GM12865 (cell line): ENCODE data around the gene ADAM15.

Experiments
- DNase-seq: peaks from one replicate; pipeline ENCODE4 v3.0.0; 2010; ENCODE audit warnings: low read depth
- H3K4me3 ChIP-seq: 2 replicates; pipeline ENCODE4 v1.5.1; 2011; ENCODE audit warnings: mild to moderate bottlenecking, low read depth, low read length, control low read depth
- TF ChIP-seq, protein P1 (sequence below): IDR thresholded peaks from 2 replicates; pipeline ENCODE4 v1.5.1; 2011; ENCODE audit warnings: low read length, control low read depth, low read depth, inconsistent platforms; ENCODE audit not compliant: insufficient read depth; ENCODE audit errors: missing control alignments

The ADAM15 gene, protein sequence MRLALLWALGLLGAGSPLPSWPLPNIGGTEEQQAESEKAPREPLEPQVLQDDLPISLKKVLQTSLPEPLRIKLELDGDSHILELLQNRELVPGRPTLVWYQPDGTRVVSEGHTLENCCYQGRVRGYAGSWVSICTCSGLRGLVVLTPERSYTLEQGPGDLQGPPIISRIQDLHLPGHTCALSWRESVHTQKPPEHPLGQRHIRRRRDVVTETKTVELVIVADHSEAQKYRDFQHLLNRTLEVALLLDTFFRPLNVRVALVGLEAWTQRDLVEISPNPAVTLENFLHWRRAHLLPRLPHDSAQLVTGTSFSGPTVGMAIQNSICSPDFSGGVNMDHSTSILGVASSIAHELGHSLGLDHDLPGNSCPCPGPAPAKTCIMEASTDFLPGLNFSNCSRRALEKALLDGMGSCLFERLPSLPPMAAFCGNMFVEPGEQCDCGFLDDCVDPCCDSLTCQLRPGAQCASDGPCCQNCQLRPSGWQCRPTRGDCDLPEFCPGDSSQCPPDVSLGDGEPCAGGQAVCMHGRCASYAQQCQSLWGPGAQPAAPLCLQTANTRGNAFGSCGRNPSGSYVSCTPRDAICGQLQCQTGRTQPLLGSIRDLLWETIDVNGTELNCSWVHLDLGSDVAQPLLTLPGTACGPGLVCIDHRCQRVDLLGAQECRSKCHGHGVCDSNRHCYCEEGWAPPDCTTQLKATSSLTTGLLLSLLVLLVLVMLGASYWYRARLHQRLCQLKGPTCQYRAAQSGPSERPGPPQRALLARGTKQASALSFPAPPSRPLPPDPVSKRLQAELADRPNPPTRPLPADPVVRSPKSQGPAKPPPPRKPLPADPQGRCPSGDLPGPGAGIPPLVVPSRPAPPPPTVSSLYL

DNA sequence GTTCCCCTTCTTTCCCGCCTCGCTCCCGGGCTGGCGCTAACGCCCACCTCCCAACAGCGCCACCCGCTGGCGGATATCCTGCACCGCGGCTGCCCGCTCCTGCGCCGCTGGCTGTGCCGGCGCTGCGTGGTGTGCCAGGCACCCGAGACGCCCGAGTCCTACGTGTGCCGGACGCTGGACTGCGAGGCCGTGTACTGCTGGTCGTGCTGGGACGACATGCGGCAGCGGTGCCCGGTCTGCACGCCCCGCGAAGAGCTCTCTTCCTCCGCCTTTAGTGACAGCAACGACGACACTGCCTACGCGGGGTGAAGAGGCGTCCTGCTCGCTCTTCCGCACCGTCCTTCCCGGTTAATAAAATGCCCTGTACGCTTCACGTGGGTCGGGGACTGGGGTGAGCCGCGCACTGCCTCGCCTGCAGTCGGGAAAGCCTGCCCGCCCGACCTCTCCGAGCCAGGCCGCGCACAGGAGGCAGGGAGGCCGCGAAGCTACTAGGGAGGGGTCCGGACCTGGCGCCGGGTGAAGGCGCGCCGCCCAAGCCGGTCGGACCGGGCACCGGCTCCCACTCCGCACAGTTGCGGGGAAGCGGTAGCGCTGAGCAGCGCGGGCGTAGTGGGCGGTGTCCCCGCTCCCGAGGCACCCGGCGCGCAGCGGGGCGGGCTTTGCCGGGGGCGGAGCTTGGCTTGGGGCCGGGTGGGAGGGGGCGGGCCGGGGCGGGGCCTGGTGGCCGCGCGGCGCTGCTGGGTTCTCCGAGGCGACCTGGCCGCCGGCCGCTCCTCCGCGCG is at the start of gene ADAM15:
ADAM15 (plus strand) TSS at position 757 of the 782 bp plus-strand sequence. CDS start 71 bp downstream, outside the sequence.
- peak; percentile 81 for DNase-seq
- TF ChIP-seq, protein P1, sequence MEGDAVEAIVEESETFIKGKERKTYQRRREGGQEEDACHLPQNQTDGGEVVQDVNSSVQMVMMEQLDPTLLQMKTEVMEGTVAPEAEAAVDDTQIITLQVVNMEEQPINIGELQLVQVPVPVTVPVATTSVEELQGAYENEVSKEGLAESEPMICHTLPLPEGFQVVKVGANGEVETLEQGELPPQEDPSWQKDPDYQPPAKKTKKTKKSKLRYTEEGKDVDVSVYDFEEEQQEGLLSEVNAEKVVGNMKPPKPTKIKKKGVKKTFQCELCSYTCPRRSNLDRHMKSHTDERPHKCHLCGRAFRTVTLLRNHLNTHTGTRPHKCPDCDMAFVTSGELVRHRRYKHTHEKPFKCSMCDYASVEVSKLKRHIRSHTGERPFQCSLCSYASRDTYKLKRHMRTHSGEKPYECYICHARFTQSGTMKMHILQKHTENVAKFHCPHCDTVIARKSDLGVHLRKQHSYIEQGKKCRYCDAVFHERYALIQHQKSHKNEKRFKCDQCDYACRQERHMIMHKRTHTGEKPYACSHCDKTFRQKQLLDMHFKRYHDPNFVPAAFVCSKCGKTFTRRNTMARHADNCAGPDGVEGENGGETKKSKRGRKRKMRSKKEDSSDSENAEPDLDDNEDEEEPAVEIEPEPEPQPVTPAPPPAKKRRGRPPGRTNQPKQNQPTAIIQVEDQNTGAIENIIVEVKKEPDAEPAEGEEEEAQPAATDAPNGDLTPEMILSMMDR, result peak; percentile 97
- H3K4me3 ChIP-seq, result peak within 1 kb of the TSS; percentile 78

- peak overlapping the region; percentile 84 for H3K4me3 ChIP-seq
- no peak for DNase-seq
- TF ChIP-seq, protein P1, result no peak
These were observed 49.8 kb upstream of the ADAM15 start for GRCh38 chr1:155001425-155001674.

DNA sequence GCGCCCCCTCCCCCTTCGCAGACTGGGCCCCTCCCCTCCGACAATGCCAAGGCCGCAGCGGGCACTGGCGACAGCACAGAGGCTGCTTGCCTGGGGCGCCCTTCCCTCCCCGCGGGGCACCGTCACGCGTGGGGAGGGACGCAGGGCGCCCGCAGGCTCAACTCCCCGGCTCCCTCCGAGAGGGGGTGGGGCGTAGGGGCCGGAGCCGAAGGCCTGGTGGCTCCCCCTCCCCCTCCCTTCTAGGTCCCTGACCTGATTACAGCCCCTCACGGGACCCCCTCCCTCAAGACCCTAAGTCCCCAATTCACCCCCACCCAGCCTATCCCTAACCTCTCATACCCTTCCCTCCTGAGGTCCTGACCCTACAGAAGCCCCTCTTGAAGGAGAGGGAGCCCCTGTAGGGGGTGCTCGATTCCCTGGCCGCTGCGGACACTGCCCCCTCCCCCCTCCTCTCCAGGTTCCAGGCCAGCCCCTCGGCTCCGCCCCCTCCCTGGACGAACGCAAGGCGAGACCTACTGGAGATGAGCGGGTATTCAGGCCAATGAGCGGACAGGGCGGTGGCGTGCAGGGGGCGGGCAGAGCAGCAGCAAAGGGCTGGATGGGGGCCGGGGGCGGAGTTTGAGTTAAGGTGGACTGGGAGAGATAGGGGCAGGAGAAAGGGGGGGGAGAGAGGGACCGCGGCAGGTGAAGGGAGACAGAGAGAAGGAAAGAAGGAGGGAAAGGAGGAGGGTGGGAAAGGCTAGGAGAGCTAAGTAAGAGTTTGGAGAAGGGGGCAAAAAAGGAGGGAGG is 49.2 kb upstream of the ADAM15 start:
- H3K4me3 ChIP-seq, result peak overlapping the region; percentile 84
- TF ChIP-seq, protein P1, result peak; percentile 47
- DNase-seq, result peak; percentile 99

- H3K4me3 ChIP-seq, result peak within 1 kb of the TSS; percentile 84
- DNase-seq, result peak; percentile 48
- TF ChIP-seq, protein P1, result no peak
These were observed 48.5 kb upstream of the ADAM15 start, which contains the start of gene ZBTB7B for GRCh38 chr1:155002464-155003226. ZBTB7B (plus strand) TSS chr1:155002802; CDS start chr1:155014661, 11,859 bp downstream.

DNA sequence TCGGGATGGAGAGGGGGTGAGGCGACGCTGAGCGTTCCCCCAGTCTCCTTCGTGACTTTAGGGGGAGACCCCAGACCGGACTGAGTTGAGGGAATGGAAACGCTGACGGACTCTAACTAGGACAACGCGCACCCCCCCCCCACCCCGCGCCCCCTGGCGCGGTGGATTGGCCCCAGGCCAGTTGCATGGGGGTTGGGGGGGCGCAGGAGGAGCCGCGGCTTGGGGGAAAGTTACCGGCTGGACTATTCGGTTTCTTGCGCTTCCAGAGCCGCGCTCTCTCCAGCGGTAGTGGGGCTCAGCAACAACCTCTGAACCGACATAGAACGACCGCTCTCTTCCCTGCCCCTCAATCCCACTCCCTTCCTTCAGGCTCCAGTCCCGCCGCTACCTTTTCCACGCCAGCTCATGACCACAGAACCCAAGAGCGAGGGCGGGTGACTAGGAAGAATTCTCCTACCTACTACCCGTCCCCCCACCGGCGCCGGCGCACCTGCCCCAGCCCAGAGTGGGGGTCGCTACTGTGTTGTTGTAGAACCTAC is 47.8 kb upstream of the ADAM15 start:
- TF ChIP-seq, protein P1, result no peak
- H3K4me3 ChIP-seq, result peak overlapping the region; percentile 72
- no peak for DNase-seq
